ENCODE data around the gene MED9. TPM values are rescaled to one million over a fixed set of nuclear protein-coding genes. Genes with fewer than 3 reads are reported as not detected.

Gene MED9
- polyA plus RNA-seq, 1 of the 3 experiments (the other 2 are of a cell fraction), result 10.1 TPM

GRCh38 chr17:17500999-17501605, 24.3 kb downstream of the MED9 start:
- Histone ChIP-seq H3K36me3 (replicated peaks in 1 of 2; ENCODE audit: control insufficient read depth in 1 of 2, insufficient read depth in 2 of 2, low read length in 1 of 2) (no peaks in the 10 kb centered on the region), H3K4me1 (ENCODE audit: control insufficient read depth in 1 of 2, insufficient read depth in 2 of 2, low read depth in 1 of 2, low read length in 1 of 2) (peaks cover 0 to 4% of the 10 kb centered on the region in 2 experiments; a peak in 1 of 4 replicates), H3K27me3 (ENCODE audit: insufficient read depth) (no peaks in the 10 kb centered on the region), H3K9me2 (no peaks in the 10 kb centered on the region), H3K27ac (ENCODE audit: low read depth in 2 of 2, low read length in 1 of 2) (no peak overlapping the region), H3K79me2 (ENCODE audit: insufficient read depth) (no peaks in the 10 kb centered on the region), H3F3A (replicated peaks; ENCODE audit: insufficient read depth) (no peaks in the 10 kb centered on the region), H3K9me3 (no peaks in the 10 kb centered on the region), H4K20me1 (ENCODE audit: insufficient read depth) (no peaks in the 10 kb centered on the region), H3K4me2 (no peak overlapping the region), H2AFZ (ENCODE audit: low read depth) (no peak overlapping the region), H3K9ac (no peak overlapping the region), H3K4me3 (ENCODE audit: low read depth in 2 of 2, low read length in 1 of 2) (no peak overlapping the region)
- 72% methylated on average over 14 of the region's 14 CpGs for WGBS (ENCODE audit: low lambda C conversion rate)
- TF ChIP-seq GATA2 (CRISPR knock-in tag; IDR thresholded peaks at IDR 0.05) (no peak), TAF1 (IDR thresholded peaks at IDR 0.05; ENCODE audit: borderline replicate concordance, low read depth, low read length) (no peak), EP300 (IDR thresholded peaks at IDR 0.05; ENCODE audit: borderline replicate concordance in 1 of 2, low read depth in 1 of 2, low read length in 1 of 2) (no peak), PBX3 (IDR thresholded peaks at IDR 0.05) (no peak), RXRA (IDR thresholded peaks at IDR 0.05; ENCODE audit: borderline replicate concordance, low read depth) (no peak), ZBTB33 (IDR thresholded peaks at IDR 0.05; ENCODE audit: borderline replicate concordance, low read depth) (no peak), ELF1 (IDR thresholded peaks at IDR 0.05) (no peak), SMC3 (IDR thresholded peaks at IDR 0.05; ENCODE audit: low read depth, low read length) (no peak), TEAD4 (IDR thresholded peaks at IDR 0.05; ENCODE audit: borderline replicate concordance, insufficient read depth) (no peak), FOXJ3 (CRISPR knock-in tag; IDR thresholded peaks at IDR 0.05) (no peak), JUND (IDR thresholded peaks at IDR 0.05) (no peak), USF1 (IDR thresholded peaks at IDR 0.05; ENCODE audit: borderline replicate concordance, low read depth) (no peak), FOSL2 (IDR thresholded peaks at IDR 0.05; ENCODE audit: borderline replicate concordance, low read depth) (no peak), USF2 (IDR thresholded peaks at IDR 0.05; ENCODE audit: borderline replicate concordance, low read depth, low read length) (no peak), REST (IDR thresholded peaks at IDR 0.05; ENCODE audit: low read depth, low read length) (no peak)
- CTCF ChIA-PET, result interaction anchor here (6.7 kb wide), 1 partner anchor 66 kb away, joined by 185 read pairs; no protein-coding TSS in a partner anchor
- DNase-seq, result no peak
- POLR2A ChIA-PET, result interaction anchor here (0.7 kb wide), 1 partner anchor 598 kb away, joined by 3 read pairs; no protein-coding TSS in a partner anchor
